ENCODE data around the gene TMEM203. TPM values are rescaled to one million over a fixed set of nuclear protein-coding genes. Genes with fewer than 3 reads are reported as not detected.

Gene TMEM203
- polyA plus RNA-seq, 1 donor: 33.0 TPM

Other genes with a start within 250 kb of the TMEM203 start
- 21.9 TPM for gene PTGDS, start 228.1 kb downstream of the TMEM203 start, polyA plus RNA-seq (ENCODE audit: insufficient read length)
- 0.61 TPM for gene LCNL1, start 222.7 kb downstream of the TMEM203 start, polyA plus RNA-seq (ENCODE audit: insufficient read length)
- 22.8 TPM for gene PAXX, start 213.2 kb downstream of the TMEM203 start, polyA plus RNA-seq (ENCODE audit: insufficient read length)
- gene CLIC3, start 209.1 kb downstream of the TMEM203 start, polyA plus RNA-seq (ENCODE audit: insufficient read length): 0.42 TPM
- gene ABCA2, start 177.4 kb downstream of the TMEM203 start, polyA plus RNA-seq (ENCODE audit: insufficient read length): 16.5 TPM
- 0.08 TPM for gene FUT7, start 173.6 kb downstream of the TMEM203 start, polyA plus RNA-seq (ENCODE audit: insufficient read length)
- gene NPDC1, start 159.5 kb downstream of the TMEM203 start, polyA plus RNA-seq (ENCODE audit: insufficient read length): 40.9 TPM
- 16.2 TPM for gene ENTPD2, start 151.6 kb downstream of the TMEM203 start, polyA plus RNA-seq (ENCODE audit: insufficient read length)
- gene SAPCD2, start 135.1 kb downstream of the TMEM203 start, polyA plus RNA-seq (ENCODE audit: insufficient read length): 3.6 TPM
- gene UAP1L1, start 128.1 kb downstream of the TMEM203 start, polyA plus RNA-seq (ENCODE audit: insufficient read length): 1.9 TPM
- 38.6 TPM for gene MAN1B1, start 118.7 kb downstream of the TMEM203 start, polyA plus RNA-seq (ENCODE audit: insufficient read length)
- gene DPP7, start 90.9 kb downstream of the TMEM203 start, polyA plus RNA-seq (ENCODE audit: insufficient read length): 21.7 TPM
- not detected for gene GRIN1, start 66.5 kb downstream of the TMEM203 start, polyA plus RNA-seq (ENCODE audit: insufficient read length)
- 0.11 TPM for gene LRRC26, start 35.6 kb downstream of the TMEM203 start, polyA plus RNA-seq (ENCODE audit: insufficient read length)
- gene TMEM210, start 33.6 kb downstream of the TMEM203 start, polyA plus RNA-seq (ENCODE audit: insufficient read length): not detected
- 30.4 TPM for gene ANAPC2, start 17.1 kb downstream of the TMEM203 start, polyA plus RNA-seq (ENCODE audit: insufficient read length)
- 53.7 TPM for gene SSNA1, start 17.0 kb downstream of the TMEM203 start, polyA plus RNA-seq (ENCODE audit: insufficient read length)
- 10.9 TPM for gene TPRN, start 4.9 kb downstream of the TMEM203 start, polyA plus RNA-seq (ENCODE audit: insufficient read length)
- gene NDOR1, start 52 bp upstream of the TMEM203 start, polyA plus RNA-seq (ENCODE audit: insufficient read length): 7.0 TPM
- gene RNF208, start 16.6 kb upstream of the TMEM203 start, polyA plus RNA-seq (ENCODE audit: insufficient read length): 2.5 TPM
- 2.4 TPM for gene CYSRT1, start 19.5 kb upstream of the TMEM203 start, polyA plus RNA-seq (ENCODE audit: insufficient read length)
- 2.4 TPM for gene RNF224, start 21.9 kb upstream of the TMEM203 start, polyA plus RNA-seq (ENCODE audit: insufficient read length)
- 1.5 TPM for gene SLC34A3, start 25.3 kb upstream of the TMEM203 start, polyA plus RNA-seq (ENCODE audit: insufficient read length)
- 146 TPM for gene TUBB4B, start 35.6 kb upstream of the TMEM203 start, polyA plus RNA-seq (ENCODE audit: insufficient read length)
- gene STPG3, start 45.6 kb upstream of the TMEM203 start, polyA plus RNA-seq (ENCODE audit: insufficient read length): 0.18 TPM
- 45.6 TPM for gene NELFB, start 49.7 kb upstream of the TMEM203 start, polyA plus RNA-seq (ENCODE audit: insufficient read length)
- gene TOR4A, start 72.1 kb upstream of the TMEM203 start, polyA plus RNA-seq (ENCODE audit: insufficient read length): 7.6 TPM
- 3.8 TPM for gene NRARP, start 96.6 kb upstream of the TMEM203 start, polyA plus RNA-seq (ENCODE audit: insufficient read length)
- gene EXD3, start 217.5 kb upstream of the TMEM203 start, polyA plus RNA-seq (ENCODE audit: insufficient read length): 13.0 TPM
- 2.2 TPM for gene NOXA1, start 217.7 kb upstream of the TMEM203 start, polyA plus RNA-seq (ENCODE audit: insufficient read length)
- gene ENTPD8, start 235.7 kb upstream of the TMEM203 start, polyA plus RNA-seq (ENCODE audit: insufficient read length): 0.46 TPM

Data from forelimb muscle (tissue), 1 donor.